Measurements from ENCODE around the gene BCL2L1.
A peak's percentile ranks its signal among the peaks of the same experiment; 100 is the strongest.

BCL2L1 gene

GRCh38 chr20:31722257-31723068 lies at the start of gene BCL2L1:
Gene BCL2L1 (minus strand): TSS chr20:31722868. CDS start chr20:31722218, 650 bp downstream.
- TF ChIP-seq GATA3 (IDR thresholded peaks at IDR 0.05; ENCODE audit: low read depth, low read length), result no peak; the same call in 1 of the 2 replicates
- TF ChIP-seq GATA2 (IDR thresholded peaks at IDR 0.05; ENCODE audit: low read depth, low read length), result peak; percentile 47; the same call in 1 of the 2 replicates

GRCh38 chr20:31770243-31770642 lies 47.6 kb upstream of the BCL2L1 start:
- TF ChIP-seq GATA3 (IDR thresholded peaks at IDR 0.05; ENCODE audit: low read depth, low read length), result no peak
- no peak for TF ChIP-seq GATA2 (IDR thresholded peaks at IDR 0.05; ENCODE audit: low read depth, low read length)

GRCh38 chr20:31769681-31770080 lies 47.0 kb upstream of the BCL2L1 start:
- TF ChIP-seq GATA2 (IDR thresholded peaks at IDR 0.05; ENCODE audit: low read depth, low read length) (no peak), GATA3 (IDR thresholded peaks at IDR 0.05; ENCODE audit: low read depth, low read length) (no peak)

GRCh38 chr20:31767805-31768204 lies 45.1 kb upstream of the BCL2L1 start:
- TF ChIP-seq GATA3 (IDR thresholded peaks at IDR 0.05; ENCODE audit: low read depth, low read length), result no peak
- no peak for TF ChIP-seq GATA2 (IDR thresholded peaks at IDR 0.05; ENCODE audit: low read depth, low read length)

DNA sequence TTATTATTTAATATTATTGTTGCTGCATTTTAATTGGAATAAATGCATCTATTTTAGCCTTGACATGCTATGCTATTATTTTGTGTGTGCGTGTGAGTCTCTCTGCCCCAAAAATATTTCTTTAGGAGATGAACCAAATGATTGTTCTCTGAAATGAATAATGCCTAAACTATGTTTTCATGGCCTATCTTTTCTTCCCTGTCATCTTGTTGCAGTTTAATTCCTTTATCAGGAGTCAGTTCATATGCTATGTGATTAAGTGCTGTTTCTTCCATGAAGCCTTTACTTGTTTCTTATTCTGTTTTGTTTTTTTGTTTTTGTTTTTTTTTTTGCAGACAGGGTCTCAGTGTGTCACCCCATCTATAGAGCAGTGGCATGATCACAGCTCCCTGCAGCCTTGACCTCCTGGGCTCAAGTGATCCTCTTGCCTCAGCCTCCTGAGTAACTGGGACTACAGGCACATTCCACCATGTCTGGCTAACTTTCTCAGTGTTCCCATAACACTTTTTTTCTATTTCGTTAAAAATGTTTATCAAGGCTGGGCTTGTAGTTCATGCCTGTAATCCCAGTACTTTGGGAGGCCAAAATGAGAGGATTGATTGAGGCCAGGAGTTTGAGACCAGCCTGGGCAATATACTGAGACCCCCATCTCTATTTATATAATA lies 42.1 kb upstream of the BCL2L1 start:
- TF ChIP-seq GATA2 (IDR thresholded peaks at IDR 0.05; ENCODE audit: low read depth, low read length), result no peak
- TF ChIP-seq GATA3 (IDR thresholded peaks at IDR 0.05; ENCODE audit: low read depth, low read length), result no peak

DNA sequence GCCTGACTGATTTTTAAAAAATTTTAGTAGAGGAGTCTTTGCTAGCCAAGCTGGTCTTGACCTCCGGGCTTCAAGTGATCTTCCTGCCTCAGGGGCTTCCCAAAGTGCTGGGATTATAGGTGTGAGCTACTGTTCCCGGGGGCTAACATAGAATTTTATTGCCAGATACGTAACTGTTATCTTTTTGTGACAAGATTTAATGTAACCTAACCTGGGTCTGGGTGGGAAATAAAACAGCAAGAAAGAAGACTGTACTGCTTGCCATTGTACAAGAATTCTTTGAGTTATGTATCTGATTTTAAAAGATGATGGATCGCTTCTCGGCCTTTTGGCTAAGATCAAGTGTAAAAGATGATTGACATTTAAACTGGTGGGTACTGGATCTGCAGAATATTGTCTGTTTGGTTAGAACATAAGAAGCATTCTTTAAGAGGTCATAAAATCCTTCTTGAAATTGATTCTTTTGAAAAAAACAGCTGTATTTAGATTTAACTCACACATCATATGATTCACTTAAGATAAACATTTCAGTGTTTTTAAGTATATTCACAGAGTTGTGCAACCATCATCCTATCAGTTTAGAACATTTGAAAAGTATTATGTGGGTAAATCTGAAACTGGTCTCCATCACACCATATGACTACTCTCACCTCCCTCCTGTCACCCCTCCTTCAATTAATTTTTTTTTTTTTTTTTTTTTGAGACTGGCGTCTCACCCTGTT lies 38.0 kb upstream of the BCL2L1 start:
- no peak for TF ChIP-seq GATA2 (IDR thresholded peaks at IDR 0.05; ENCODE audit: low read depth, low read length)
- TF ChIP-seq GATA3 (IDR thresholded peaks at IDR 0.05; ENCODE audit: low read depth, low read length), result no peak

- TF ChIP-seq GATA2 (IDR thresholded peaks at IDR 0.05; ENCODE audit: low read depth, low read length) (no peak), GATA3 (IDR thresholded peaks at IDR 0.05; ENCODE audit: low read depth, low read length) (no peak)
These were observed 37.3 kb upstream of the BCL2L1 start for GRCh38 chr20:31759836-31760518.

GRCh38 chr20:31758991-31759390 lies 36.3 kb upstream of the BCL2L1 start:
- TF ChIP-seq GATA2 (IDR thresholded peaks at IDR 0.05; ENCODE audit: low read depth, low read length) (no peak), GATA3 (IDR thresholded peaks at IDR 0.05; ENCODE audit: low read depth, low read length) (no peak)

DNA sequence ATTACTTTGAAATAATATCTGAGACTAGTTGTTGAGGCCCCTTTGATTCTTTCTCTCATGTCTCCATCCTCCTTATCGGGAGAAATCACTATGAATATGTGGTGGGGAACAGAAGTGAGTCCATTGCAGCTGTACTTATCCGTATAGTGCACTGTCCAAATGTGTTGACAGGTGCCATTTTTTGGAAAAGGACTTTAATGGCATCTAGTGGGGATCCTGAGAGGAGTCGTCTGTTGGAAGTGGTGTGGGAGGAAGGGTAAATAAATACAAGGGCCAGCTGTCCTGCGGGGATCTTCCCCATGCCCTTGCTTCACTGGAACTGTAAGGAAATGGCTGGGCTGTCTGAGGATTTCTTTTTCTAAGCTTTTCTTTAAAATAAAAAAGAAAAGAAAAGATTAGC lies 35.9 kb upstream of the BCL2L1 start:
- TF ChIP-seq GATA3 (IDR thresholded peaks at IDR 0.05; ENCODE audit: low read depth, low read length) (no peak), GATA2 (IDR thresholded peaks at IDR 0.05; ENCODE audit: low read depth, low read length) (no peak)

- TF ChIP-seq GATA2 (IDR thresholded peaks at IDR 0.05; ENCODE audit: low read depth, low read length), result no peak
- TF ChIP-seq GATA3 (IDR thresholded peaks at IDR 0.05; ENCODE audit: low read depth, low read length), result no peak
These were observed 34.6 kb upstream of the BCL2L1 start for GRCh38 chr20:31757254-31757653.

GRCh38 chr20:31751126-31751525 lies 28.5 kb upstream of the BCL2L1 start:
- TF ChIP-seq GATA2 (IDR thresholded peaks at IDR 0.05; ENCODE audit: low read depth, low read length), result no peak
- no peak for TF ChIP-seq GATA3 (IDR thresholded peaks at IDR 0.05; ENCODE audit: low read depth, low read length)

DNA sequence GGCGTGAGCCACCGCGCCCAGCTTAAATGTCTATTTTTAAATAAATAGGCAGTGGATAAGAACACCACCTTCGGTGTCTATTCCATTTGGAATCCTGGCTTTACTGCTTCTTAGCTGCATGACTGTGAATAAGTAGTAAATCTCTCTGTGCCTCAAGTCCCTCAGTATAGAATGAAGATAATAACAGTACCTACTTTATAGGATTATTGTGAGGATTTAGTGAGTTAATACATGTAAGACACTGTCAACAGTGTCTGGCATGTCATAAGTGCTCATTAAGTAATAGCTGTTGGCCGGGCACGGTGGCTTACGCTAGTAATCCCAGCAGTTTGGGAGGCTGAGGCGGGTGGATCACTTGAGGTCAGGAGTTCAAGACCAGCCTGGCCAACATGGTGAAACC lies 26.6 kb upstream of the BCL2L1 start:
- TF ChIP-seq GATA2 (IDR thresholded peaks at IDR 0.05; ENCODE audit: low read depth, low read length) (no peak), GATA3 (IDR thresholded peaks at IDR 0.05; ENCODE audit: low read depth, low read length) (no peak)

GRCh38 chr20:31747640-31748039 lies 25.0 kb upstream of the BCL2L1 start:
- TF ChIP-seq GATA2 (IDR thresholded peaks at IDR 0.05; ENCODE audit: low read depth, low read length) (peak; percentile 33; the same call in 1 of the 2 replicates), GATA3 (IDR thresholded peaks at IDR 0.05; ENCODE audit: low read depth, low read length) (no peak)
